IMR-90 (cell line): ENCODE data around the gene MAB21L1. TPM values are rescaled to one million over a fixed set of nuclear protein-coding genes. Genes with fewer than 3 reads are reported as not detected.

Source experiments
- ATAC-seq: fragments of 200-7000 bp; cut with Tn5 transposase; 2 replicates; pipeline ENCODE4 v1.9.1; 2020; ENCODE audit warnings: low read depth, mild to moderate bottlenecking, moderate library complexity
- BruUV-seq: library from RNA; stranded (reverse); fragments of 400-500 nt; replicated peaks from 2 replicates; lab custom pipeline; 2021; lab: Mats Ljungman, UMichigan
- CTCF ChIA-PET: fragments of 300-600 bp; formaldehyde crosslinking; extraction: SDS; loops from one replicate; lab custom pipeline; 2021; ENCODE audit warnings: antibody characterized with exemption; lab: Yijun Ruan, JAX
- POLR2A ChIA-PET: fragments of 300-600 bp; sonication (Branson Sonifier 250); formaldehyde crosslinking; loops from one replicate; lab custom pipeline; 2022; ENCODE audit warnings: antibody characterized with exemption; ENCODE audit not compliant: unreplicated experiment; lab: Charles Lee
- DNase-seq: peaks from one replicate; pipeline ENCODE4 v3.0.0; 2013
- H2AFZ ChIP-seq: replicated peaks from 2 replicates; pipeline ENCODE3; 2013; ENCODE audit warnings: low read length, mild to moderate bottlenecking; ENCODE audit not compliant: poor library complexity
- H2AK5ac ChIP-seq: 2 replicates; pipeline ENCODE4 v1.6.1; 2013; ENCODE audit warnings: low read depth, low read length, inconsistent platforms
- H2AK9ac ChIP-seq: replicated peaks from 2 replicates; pipeline ENCODE3; 2013; ENCODE audit warnings: mild to moderate bottlenecking, low read depth, low read length, moderate library complexity; ENCODE audit not compliant: poor library complexity
- H2BK120ac ChIP-seq: 2 replicates; pipeline ENCODE4 v1.6.1; 2013; ENCODE audit warnings: low read depth, low read length, inconsistent platforms
- H2BK15ac ChIP-seq: 3 replicates; pipeline ENCODE4 v1.6.1; 2013; ENCODE audit warnings: low read depth, low read length, inconsistent platforms
- H2BK20ac ChIP-seq: 2 replicates; pipeline ENCODE4 v1.6.1; 2013; ENCODE audit warnings: low read depth, mild to moderate bottlenecking, inconsistent platforms, low read length, moderate library complexity
- H2BK5ac ChIP-seq: 2 replicates; pipeline ENCODE4 v1.6.1; 2013; ENCODE audit warnings: mild to moderate bottlenecking, low read depth, low read length, inconsistent platforms; ENCODE audit not compliant: poor library complexity, severe bottlenecking
- H3K14ac ChIP-seq: replicated peaks from 2 replicates; pipeline ENCODE4 v1.6.1; 2013; ENCODE audit warnings: low read depth, low read length, inconsistent platforms
- H3K18ac ChIP-seq: 2 replicates; pipeline ENCODE4 v1.6.1; 2013; ENCODE audit warnings: low read depth, low read length, control low read depth
- H3K23ac ChIP-seq: 2 replicates; pipeline ENCODE4 v1.6.1; 2013; ENCODE audit warnings: low read depth, low read length, inconsistent platforms
- H3K27ac ChIP-seq: 2 replicates; pipeline ENCODE4 v1.5.1; 2013; ENCODE audit warnings: mild to moderate bottlenecking, control low read depth, low read length; ENCODE audit not compliant: insufficient read depth
- H3K27me3 ChIP-seq: 2 replicates; pipeline ENCODE4 v1.6.1; 2013; ENCODE audit warnings: low read length; ENCODE audit not compliant: control insufficient read depth, insufficient read depth
- H3K36me3 ChIP-seq: 2 replicates; pipeline ENCODE4 v1.6.1; 2013; ENCODE audit warnings: low read length, mixed read lengths; ENCODE audit not compliant: control insufficient read depth, insufficient read depth
- H3K4ac ChIP-seq: 2 replicates; pipeline ENCODE4 v1.6.1; 2013; ENCODE audit warnings: low read depth, low read length, inconsistent platforms
- H3K4me1 ChIP-seq: 2 replicates; pipeline ENCODE4 v1.6.1; 2013; ENCODE audit warnings: low read length, mixed read lengths; ENCODE audit not compliant: control insufficient read depth, insufficient read depth
- H3K4me2 ChIP-seq: 2 replicates; pipeline ENCODE4 v1.6.1; 2013; ENCODE audit warnings: low read depth, mild to moderate bottlenecking, control low read depth, low read length, moderate library complexity
- H3K4me3 ChIP-seq: 2 replicates; pipeline ENCODE4 v1.5.1; 2013; ENCODE audit warnings: low read depth, mild to moderate bottlenecking, control low read depth, low read length, moderate library complexity; ENCODE audit not compliant: insufficient read depth
- H3K56ac ChIP-seq: 2 replicates; pipeline ENCODE4 v1.6.1; 2013; ENCODE audit warnings: low read length, inconsistent platforms; ENCODE audit not compliant: insufficient read depth; ENCODE audit errors: extremely low read depth
- H3K79me1 ChIP-seq, 2 experiments: 2 replicates each; pipeline ENCODE4 v1.6.1; 2013; ENCODE audit warnings: low read length in 2 of 2, inconsistent platforms in 1 of 2, low read depth in 1 of 2
- H3K9ac ChIP-seq: 2 replicates; pipeline ENCODE4 v1.6.1; 2013; ENCODE audit warnings: low read depth, low read length, control low read depth
- H3K9me1 ChIP-seq: 2 replicates; pipeline ENCODE4 v1.6.1; 2013; ENCODE audit warnings: low read length, inconsistent platforms; ENCODE audit not compliant: insufficient read depth
- H3K9me3 ChIP-seq: 2 replicates; pipeline ENCODE4 v1.6.1; 2013; ENCODE audit warnings: low read length; ENCODE audit not compliant: control insufficient read depth, insufficient read depth
- H4K20me1 ChIP-seq: 2 replicates; pipeline ENCODE4 v1.6.1; 2013; ENCODE audit warnings: low read length, inconsistent platforms; ENCODE audit not compliant: insufficient read depth
- H4K5ac ChIP-seq: 2 replicates; pipeline ENCODE4 v1.6.1; 2013; ENCODE audit warnings: mild to moderate bottlenecking, low read depth, low read length, control low read depth
- H4K8ac ChIP-seq, 2 experiments: 2 replicates each; pipeline ENCODE4 v1.6.1; 2013; ENCODE audit warnings: low read depth in 2 of 2, low read length in 2 of 2, control low read depth in 1 of 2, inconsistent platforms in 1 of 2
- H4K91ac ChIP-seq: 2 replicates; pipeline ENCODE4 v1.6.1; 2013; ENCODE audit warnings: low read depth, low read length, inconsistent platforms; ENCODE audit not compliant: insufficient read depth
- BHLHE40 ChIP-seq: fragments of 150-350 bp; IDR thresholded peaks from 2 replicates; pipeline ENCODE4 v1.6.1; 2016; ENCODE audit warnings: mild to moderate bottlenecking, low read depth, low read length
- CEBPB ChIP-seq: IDR thresholded peaks from 2 replicates; pipeline ENCODE4 v1.6.1; 2012; ENCODE audit warnings: low read depth, low read length, improper control_type of control experiment
- CHD1 ChIP-seq: IDR thresholded peaks from 2 replicates; pipeline ENCODE4 v1.6.1; 2012; ENCODE audit warnings: low read depth, low read length, improper control_type of control experiment
- MAZ ChIP-seq: IDR thresholded peaks from 2 replicates; pipeline ENCODE4 v1.6.1; 2012; ENCODE audit warnings: low read depth, mild to moderate bottlenecking, low read length, improper control_type of control experiment, moderate library complexity, borderline replicate concordance
- NFE2L2 ChIP-seq: fragments of 150-350 bp; IDR thresholded peaks from 2 replicates; pipeline ENCODE4 v1.6.1; 2016; ENCODE audit warnings: low read depth, mild to moderate bottlenecking, low read length
- POLR2A ChIP-seq: IDR thresholded peaks from 2 replicates; pipeline ENCODE4 v1.6.1; 2012; ENCODE audit warnings: mild to moderate bottlenecking, low read depth, low read length
- RAD21 ChIP-seq: IDR thresholded peaks from 2 replicates; pipeline ENCODE4 v1.6.1; 2012; ENCODE audit warnings: low read length, improper control_type of control experiment
- RCOR1 ChIP-seq: IDR thresholded peaks from 2 replicates; pipeline ENCODE4 v1.6.1; 2012; ENCODE audit warnings: mild to moderate bottlenecking, low read length, improper control_type of control experiment; ENCODE audit not compliant: insufficient replicate concordance
- SMC3 ChIP-seq: fragments of 150-350 bp; IDR thresholded peaks from 2 replicates; pipeline ENCODE4 v1.6.1; 2016; ENCODE audit warnings: low read depth, mild to moderate bottlenecking, antibody characterized with exemption, low read length, moderate library complexity
- WGBS, 2 experiments: methylation state at CpG; one replicate each; pipeline versions ENCODE4 v1.1.5 to v1.1.7; 2013; ENCODE audit warnings: missing lambda C conversion rate in 2 of 2; ENCODE audit not compliant: insufficient read length in 1 of 2; ENCODE audit errors: extremely low coverage in 2 of 2; 5-methylcytosine and 5-hydroxymethylcytosine counted together
- dilution Hi-C: fragments of 300-500 bp; cut with HindIII; formaldehyde crosslinking; loops from one replicate; pipeline ENCODE4 v1.14.3; 2018; ENCODE audit warnings: low sequenced_read_pairs; ENCODE audit not compliant: unreplicated experiment
- in situ Hi-C: fragments of 300-500 bp; cut with MboI; formaldehyde crosslinking; loops from 3 replicates; pipeline ENCODE4 v1.14.3; 2019; ENCODE audit warnings: low sequenced_read_pairs, inconsistent platforms, mixed read lengths
- intact Hi-C: fragments of 100-400 bp; cut with micrococcal nuclease; formaldehyde crosslinking; loops from 2 replicates; pipeline ENCODE4 v1.10.0; 2022
- polyA plus RNA-seq, 3 experiments: library from polyadenylated mRNA; depleted of rRNA; stranded (reverse); fragments of >200 nt; gene quantifications; 2 replicates each; pipeline ENCODE4 v1.2.3, GENCODE V29; 2012; ENCODE audit warnings: low replicate concordance in 1 of 3
- total RNA-seq: library from RNA; depleted of rRNA; stranded (reverse); fragments of >200 nt; gene quantifications from 2 replicates; pipeline ENCODE4 v1.2.3, GENCODE V29; 2012
- TF ChIP-seq, protein P1 (sequence below): fragments of 150-350 bp; IDR thresholded peaks from 2 replicates; pipeline ENCODE4 v1.6.1; 2016; ENCODE audit warnings: low read depth, mild to moderate bottlenecking, low read length, moderate library complexity, borderline replicate concordance
- TF ChIP-seq, protein P2 (sequence below): conservative IDR thresholded peaks from 2 replicates; pipeline ENCODE4 v1.5.1; 2012; ENCODE audit warnings: mild to moderate bottlenecking, low read depth, low read length, improper control_type of control experiment

The MAB21L1 gene
- total and polyA plus RNA-seq, 2 of the 4 experiments (the other 2 are of a cell fraction), result 0.53 to 0.72 TPM

DNA sequence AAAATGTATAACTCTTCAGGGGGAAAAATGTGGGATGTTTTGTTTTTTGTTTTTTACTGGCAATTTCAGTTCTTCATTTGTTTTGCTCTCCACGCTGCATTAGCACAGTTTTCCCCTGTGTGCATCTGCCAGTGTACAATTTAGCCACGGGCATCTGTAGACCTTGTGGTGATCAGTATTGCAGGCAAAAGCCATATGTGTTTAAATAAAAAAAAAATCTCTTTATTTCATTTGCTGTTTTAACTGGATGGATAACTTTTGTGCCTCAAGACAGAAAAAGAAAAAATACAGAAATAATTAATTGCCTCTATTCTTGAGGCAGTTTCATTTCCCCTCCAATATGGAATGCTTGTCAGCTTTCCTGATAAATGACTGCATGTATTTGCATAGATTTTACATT is 7.9 kb upstream of the MAB21L1 start:
- H2AFZ ChIP-seq, result no peak overlapping the region
- H3K4me1 ChIP-seq, result no peaks in the 10 kb centered on the region
- no peak overlapping the region for H3K9ac ChIP-seq
- dilution Hi-C loops (no loop called here), intact Hi-C loops (no loop called here), in situ Hi-C loops (no loop called here)
- no peaks in the 10 kb centered on the region for H3K79me1 ChIP-seq
- H3K9me3 ChIP-seq, result no peaks in the 10 kb centered on the region
- no peak overlapping the region for H2BK120ac ChIP-seq
- H3K9me1 ChIP-seq, result no peaks in the 10 kb centered on the region
- H3K27ac ChIP-seq, result no peak overlapping the region
- POLR2A ChIA-PET, result no interaction called here
- H3K4me2 ChIP-seq, result no peak overlapping the region
- no peak overlapping the region for H4K5ac ChIP-seq
- H2BK15ac ChIP-seq, result no peak overlapping the region
- H2AK5ac ChIP-seq, result no peak overlapping the region
- H2BK5ac ChIP-seq, result no peak overlapping the region
- ATAC-seq (no peak), DNase-seq (no peak)
- no peak for TF ChIP-seq SMC3
- no peak for TF ChIP-seq RAD21
- TF ChIP-seq CHD1, result no peak
- no peak for TF ChIP-seq BHLHE40
- TF ChIP-seq CEBPB, result no peak
- TF ChIP-seq, protein P1, sequence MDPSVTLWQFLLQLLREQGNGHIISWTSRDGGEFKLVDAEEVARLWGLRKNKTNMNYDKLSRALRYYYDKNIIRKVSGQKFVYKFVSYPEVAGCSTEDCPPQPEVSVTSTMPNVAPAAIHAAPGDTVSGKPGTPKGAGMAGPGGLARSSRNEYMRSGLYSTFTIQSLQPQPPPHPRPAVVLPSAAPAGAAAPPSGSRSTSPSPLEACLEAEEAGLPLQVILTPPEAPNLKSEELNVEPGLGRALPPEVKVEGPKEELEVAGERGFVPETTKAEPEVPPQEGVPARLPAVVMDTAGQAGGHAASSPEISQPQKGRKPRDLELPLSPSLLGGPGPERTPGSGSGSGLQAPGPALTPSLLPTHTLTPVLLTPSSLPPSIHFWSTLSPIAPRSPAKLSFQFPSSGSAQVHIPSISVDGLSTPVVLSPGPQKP, result no peak
- TF ChIP-seq, protein P2, sequence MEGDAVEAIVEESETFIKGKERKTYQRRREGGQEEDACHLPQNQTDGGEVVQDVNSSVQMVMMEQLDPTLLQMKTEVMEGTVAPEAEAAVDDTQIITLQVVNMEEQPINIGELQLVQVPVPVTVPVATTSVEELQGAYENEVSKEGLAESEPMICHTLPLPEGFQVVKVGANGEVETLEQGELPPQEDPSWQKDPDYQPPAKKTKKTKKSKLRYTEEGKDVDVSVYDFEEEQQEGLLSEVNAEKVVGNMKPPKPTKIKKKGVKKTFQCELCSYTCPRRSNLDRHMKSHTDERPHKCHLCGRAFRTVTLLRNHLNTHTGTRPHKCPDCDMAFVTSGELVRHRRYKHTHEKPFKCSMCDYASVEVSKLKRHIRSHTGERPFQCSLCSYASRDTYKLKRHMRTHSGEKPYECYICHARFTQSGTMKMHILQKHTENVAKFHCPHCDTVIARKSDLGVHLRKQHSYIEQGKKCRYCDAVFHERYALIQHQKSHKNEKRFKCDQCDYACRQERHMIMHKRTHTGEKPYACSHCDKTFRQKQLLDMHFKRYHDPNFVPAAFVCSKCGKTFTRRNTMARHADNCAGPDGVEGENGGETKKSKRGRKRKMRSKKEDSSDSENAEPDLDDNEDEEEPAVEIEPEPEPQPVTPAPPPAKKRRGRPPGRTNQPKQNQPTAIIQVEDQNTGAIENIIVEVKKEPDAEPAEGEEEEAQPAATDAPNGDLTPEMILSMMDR, result no peak
- TF ChIP-seq POLR2A, result no peak
- TF ChIP-seq MAZ, result no peak
- no peak for TF ChIP-seq RCOR1
- no peak for TF ChIP-seq NFE2L2
- H3K4me3 ChIP-seq, result no peak overlapping the region
- no peaks in the 10 kb centered on the region for H3K27me3 ChIP-seq
- H3K14ac ChIP-seq, result no peak overlapping the region
- no TSS peak for BruUV-seq
- H2BK20ac ChIP-seq, result no peak overlapping the region
- H3K4ac ChIP-seq, result no peak overlapping the region
- H3K56ac ChIP-seq, result no peak overlapping the region
- H2AK9ac ChIP-seq, result no peak overlapping the region
- CTCF ChIA-PET, result no interaction called here
- no peak overlapping the region for H4K8ac ChIP-seq
- H3K36me3 ChIP-seq, result no peaks in the 10 kb centered on the region
- H3K18ac ChIP-seq, result no peak overlapping the region
- no peak overlapping the region for H3K23ac ChIP-seq
- H4K20me1 ChIP-seq, result no peaks in the 10 kb centered on the region
- H4K91ac ChIP-seq, result no peak overlapping the region
- WGBS, 2 experiments, result no CpG with 5 or more reads among the region's 2 CpGs
